SKM-1 treated with dmso at 0.1 percent for 144 hours (cell line): Measurements from ENCODE around the gene ZNF616.
A peak's percentile ranks its signal among the peaks of the same experiment; 100 is the strongest.
"Not testable (repeated sequence)": the region's sequence is repeated elsewhere in the genome, so short reads cannot be mapped to it uniquely, and the experiment has no call there.

Experiments
- DNase-seq: peaks from one replicate; lab custom pipeline; 2025; ENCODE audit not compliant: unreplicated experiment; lab: John Stamatoyannopoulos, UW

ZNF616 gene

GRCh38 chr19:52110780-52111179 lies 29.0 kb downstream of the ZNF616 start:
- DNase-seq, result no peak

GRCh38 chr19:52102782-52103181 lies 37.0 kb downstream of the ZNF616 start:
- no peak for DNase-seq

GRCh38 chr19:52101866-52102562 lies 37.7 kb downstream of the ZNF616 start:
- no peak for DNase-seq

- no peak for DNase-seq
These were observed 40.1 kb downstream of the ZNF616 start for GRCh38 chr19:52099497-52100138.

- not testable (repeated sequence) for DNase-seq
These were observed 43.3 kb downstream of the ZNF616 start for GRCh38 chr19:52096416-52096815.

GRCh38 chr19:52095172-52096014 lies 44.3 kb downstream of the ZNF616 start, which contains the start of gene ZNF841:
Gene ZNF841 (minus strand): TSS chr19:52095765. CDS start chr19:52084801, 10,964 bp downstream.
- DNase-seq, result peak; percentile 72

GRCh38 chr19:52094526-52095130 lies 45.1 kb downstream of the ZNF616 start:
- no peak for DNase-seq

GRCh38 chr19:52086481-52086880 lies 53.3 kb downstream of the ZNF616 start:
- no peak for DNase-seq

- no peak for DNase-seq
These were observed 69.2 kb downstream of the ZNF616 start for GRCh38 chr19:52070496-52070895.

- no peak for DNase-seq
These were observed 70.1 kb downstream of the ZNF616 start for GRCh38 chr19:52069653-52070052.

GRCh38 chr19:52066258-52066863 lies 73.4 kb downstream of the ZNF616 start:
- DNase-seq, result no peak

- DNase-seq, result no peak
These were observed 74.3 kb downstream of the ZNF616 start for GRCh38 chr19:52065399-52065798.
